NCI-H510A (cell line): ENCODE measurements around the gene VPS13A.
A peak's percentile ranks its signal among the peaks of the same experiment; 100 is the strongest.

ENCODE experiments used
- DNase-seq: peaks from one replicate; lab custom pipeline; 2025; lab: John Stamatoyannopoulos, UW

Gene VPS13A

GRCh38 chr9:77177143-77177893 is at the start of gene VPS13A:
VPS13A (plus strand) TSS chr9:77177534; CDS start chr9:77177705, 171 bp downstream.
- peak; percentile 98 for DNase-seq

DNA sequence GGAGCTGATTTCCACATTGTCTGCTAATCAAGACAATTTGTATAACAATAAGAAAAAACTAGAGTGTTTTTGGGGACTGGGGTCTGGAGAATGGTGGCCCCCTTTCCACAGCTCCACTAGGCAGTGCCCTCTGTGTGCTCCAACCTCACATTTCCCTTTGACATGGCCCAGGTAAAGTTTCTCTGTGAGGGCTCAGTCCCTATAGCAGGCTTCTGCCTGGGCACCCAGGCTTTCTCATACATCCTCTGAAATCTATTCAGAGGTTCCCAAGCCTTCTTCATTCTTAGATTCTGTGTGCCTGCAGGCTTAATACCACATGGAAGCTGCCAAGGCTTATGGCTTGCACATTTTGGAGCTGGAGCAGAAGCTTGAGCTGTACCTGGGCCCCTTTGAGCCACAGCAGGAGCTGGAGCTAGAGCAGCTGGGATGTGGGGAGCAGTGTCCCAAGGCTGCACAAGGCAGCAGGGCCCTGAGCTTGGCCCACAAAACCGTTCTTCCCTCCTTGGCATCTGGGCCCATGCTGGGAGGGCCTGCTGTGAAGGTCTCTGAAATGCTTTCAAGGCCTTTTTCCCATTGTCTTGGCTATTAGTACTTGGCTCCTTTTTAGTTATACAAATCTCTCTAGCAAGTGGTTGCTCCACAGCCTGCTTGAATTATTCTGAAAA is 49.1 kb upstream of the VPS13A start:
- DNase-seq = no peak

DNA sequence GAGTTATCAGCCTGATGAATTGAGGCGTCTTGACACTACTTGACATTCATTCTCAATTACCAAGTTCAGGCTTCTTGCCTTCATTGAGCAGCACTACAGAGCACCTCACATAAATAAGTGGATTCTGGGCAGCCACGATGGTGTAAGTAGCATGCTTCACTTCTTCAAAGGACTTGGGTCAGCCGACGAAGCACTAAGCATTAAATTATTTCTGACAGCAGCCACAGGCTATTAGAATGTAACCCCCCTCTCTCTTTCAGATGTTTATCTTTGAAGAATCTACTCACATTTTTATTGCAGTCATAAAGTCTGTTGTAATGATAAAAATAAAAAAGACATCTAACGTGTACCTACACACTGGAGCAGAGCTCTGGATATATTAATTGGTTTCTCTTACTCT is 45.9 kb upstream of the VPS13A start:
- no peak for DNase-seq

DNA sequence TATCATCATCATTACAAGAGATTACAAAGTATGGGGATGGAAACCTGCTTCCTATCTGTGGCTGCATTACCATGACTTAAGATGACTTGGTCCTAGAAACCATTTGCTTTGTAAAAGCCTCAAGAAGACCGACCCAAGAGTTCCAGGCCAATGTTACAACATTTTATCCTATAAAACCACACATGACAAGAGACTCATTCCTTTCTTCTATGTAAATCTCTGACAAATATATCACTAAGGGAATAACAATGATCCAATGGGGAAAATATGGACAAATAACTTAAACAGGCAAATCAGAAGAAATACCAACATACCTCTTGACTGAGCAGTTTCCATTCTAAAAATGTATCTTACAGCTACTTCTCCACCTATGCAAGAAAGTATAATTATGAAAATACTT is 44.3 kb upstream of the VPS13A start:
- no peak for DNase-seq

- no peak for DNase-seq
Observed at GRCh38 chr9:77142366-77142765, 35.0 kb upstream of the VPS13A start.

GRCh38 chr9:77149879-77150278 is 27.5 kb upstream of the VPS13A start:
- DNase-seq = no peak

GRCh38 chr9:77152289-77152688 is 25.0 kb upstream of the VPS13A start:
- no peak for DNase-seq

- DNase-seq = no peak
Observed at GRCh38 chr9:77156646-77157371, 20.5 kb upstream of the VPS13A start.

DNA sequence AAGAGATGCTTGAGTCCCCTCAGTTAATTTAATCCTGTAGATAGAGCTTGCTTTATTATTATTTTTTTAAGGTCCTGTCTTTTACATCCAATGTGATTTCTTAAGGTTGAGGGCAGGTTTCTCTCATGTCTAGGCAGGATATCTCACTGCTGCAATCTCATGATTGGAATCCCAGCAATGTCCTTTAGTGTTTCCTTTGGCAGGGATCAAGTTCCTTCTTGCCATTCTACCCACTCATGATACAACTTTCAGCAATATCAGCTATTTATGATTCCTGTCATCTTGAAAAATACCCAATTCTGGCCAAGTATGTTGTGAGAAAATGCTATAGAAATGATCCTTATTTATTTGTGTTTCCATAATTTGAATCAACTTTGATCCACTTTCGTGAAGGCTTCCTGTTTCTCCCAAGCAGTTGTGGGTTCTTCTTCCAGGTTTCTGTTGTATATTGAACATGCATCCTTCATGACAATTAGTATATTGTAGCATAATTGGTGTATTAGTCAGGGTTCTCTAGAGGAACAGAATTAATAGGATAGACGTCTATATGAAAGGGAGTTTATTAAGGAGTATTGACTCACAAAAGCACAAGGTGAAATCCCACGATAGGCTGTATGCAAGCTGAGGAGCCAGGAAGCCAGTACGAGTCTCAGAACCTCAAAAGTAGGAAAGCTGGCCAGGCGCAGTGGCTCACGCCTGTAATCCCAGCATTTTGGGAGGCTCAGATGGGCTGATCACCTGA is 18.4 kb upstream of the VPS13A start:
- DNase-seq = no peak

- DNase-seq = no peak
Observed at GRCh38 chr9:77161191-77161590, 16.1 kb upstream of the VPS13A start.

- DNase-seq = no peak
Observed at GRCh38 chr9:77161966-77162365, 15.4 kb upstream of the VPS13A start.

GRCh38 chr9:77162366-77162765 is 15.0 kb upstream of the VPS13A start:
- no peak for DNase-seq

- no peak for DNase-seq
Observed at GRCh38 chr9:77163884-77164283, 13.4 kb upstream of the VPS13A start.

- no peak for DNase-seq
Observed at GRCh38 chr9:77166193-77166592, 11.1 kb upstream of the VPS13A start.

DNA sequence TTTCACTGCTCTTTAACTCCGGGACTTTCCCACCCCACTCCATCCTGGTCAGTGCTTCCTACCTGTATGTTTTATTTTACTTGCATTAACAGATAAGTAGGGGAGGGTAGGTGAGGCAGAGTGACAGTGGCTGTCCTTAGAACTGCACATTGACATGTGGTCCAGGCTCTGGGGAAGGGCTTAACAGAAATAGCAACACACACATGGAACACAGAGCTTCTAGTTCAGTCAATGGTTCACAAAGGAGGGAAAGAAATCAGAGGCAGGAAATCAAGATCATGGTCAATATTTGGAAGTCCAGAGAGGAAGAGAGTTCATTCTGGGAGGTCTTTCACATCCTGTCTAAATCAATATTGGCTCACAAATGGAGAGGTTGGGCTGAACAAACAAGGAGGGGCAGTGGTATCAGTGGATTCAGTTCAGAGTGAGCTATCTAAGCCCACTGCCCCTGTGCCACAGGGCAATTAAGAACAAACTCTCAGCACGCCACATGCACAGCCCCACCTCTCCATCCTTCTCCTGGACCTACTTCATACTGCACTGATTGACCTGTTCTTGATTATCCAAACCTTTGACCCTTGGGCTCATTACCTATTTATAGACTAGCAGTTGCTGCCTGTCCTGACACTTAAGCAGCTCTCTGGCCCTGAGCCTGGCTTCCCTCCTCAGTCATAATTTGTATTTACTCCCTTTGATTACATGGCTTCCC is 6.2 kb upstream of the VPS13A start:
- DNase-seq = no peak

- no peak for DNase-seq
Observed at GRCh38 chr9:77175151-77175550, 2.2 kb upstream of the VPS13A start.

DNA sequence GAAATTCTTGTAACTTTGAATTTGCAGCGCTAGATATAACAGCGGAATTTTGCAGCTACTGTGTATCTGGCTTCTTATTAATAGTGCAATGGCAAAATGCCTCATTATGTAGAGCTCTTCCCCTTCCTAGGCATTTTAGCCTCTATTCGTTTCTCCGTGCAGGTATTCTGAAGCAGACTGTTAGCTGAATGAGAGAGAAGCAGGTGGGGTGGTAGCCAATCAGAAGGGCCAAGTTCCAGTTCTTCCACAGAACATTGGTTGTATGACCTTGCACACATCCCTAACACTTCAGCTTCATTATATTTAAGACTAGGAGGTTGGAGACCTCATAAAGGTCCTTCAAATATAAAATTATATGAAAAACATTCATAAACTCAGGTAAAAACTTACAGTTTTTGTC is 1.2 kb upstream of the VPS13A start:
- no peak for DNase-seq

DNA sequence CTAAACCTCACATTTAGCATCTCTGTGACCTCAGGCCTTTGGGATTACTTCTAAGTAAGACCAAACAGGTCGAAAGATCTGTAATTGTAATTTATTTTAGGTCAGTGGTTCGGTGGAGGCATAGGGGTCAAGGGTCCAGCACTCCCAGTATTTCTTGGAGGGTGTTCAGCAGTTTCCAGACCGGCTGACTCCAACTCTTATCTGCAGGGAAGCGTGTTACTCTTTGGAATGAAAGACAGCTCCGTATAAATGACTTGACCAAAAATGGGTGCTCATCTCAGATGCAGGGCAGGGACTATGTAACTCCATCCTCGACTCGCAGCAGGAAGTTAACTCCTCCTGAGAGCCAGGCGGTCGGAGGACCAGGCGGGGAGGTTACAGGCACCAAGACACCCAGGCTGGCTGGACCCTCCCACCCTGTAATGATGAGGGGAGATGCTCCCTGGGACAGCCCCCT is 620 bp upstream of the VPS13A start:
- DNase-seq = no peak

GRCh38 chr9:77177894-77178794 is 810 bp downstream of the VPS13A start:
- DNase-seq = no peak

DNA sequence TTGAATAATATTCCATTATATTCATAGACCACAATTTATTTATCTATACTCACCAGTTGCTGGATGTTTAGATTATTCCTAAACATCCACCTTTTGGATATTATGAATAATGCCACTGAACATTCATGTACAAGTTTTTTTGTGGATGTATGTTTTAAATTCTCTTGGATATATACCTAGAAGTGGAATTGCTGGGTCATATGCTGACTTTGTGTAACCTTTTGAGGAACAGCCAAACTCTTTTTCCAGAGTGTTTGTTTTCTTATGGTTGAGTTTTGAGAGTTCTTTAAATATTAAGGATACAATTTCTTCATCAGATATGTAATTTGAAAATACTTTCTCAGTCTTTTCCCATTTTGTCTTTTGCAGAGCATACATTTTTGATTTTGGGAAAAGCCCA is 2.7 kb downstream of the VPS13A start:
- DNase-seq = no peak

- no peak for DNase-seq
Observed at GRCh38 chr9:77183581-77183980, 6.2 kb downstream of the VPS13A start.
